Stimulated activated CD8-positive, alpha-beta memory T cell treated with anti-CD3 and anti-CD28 coated beads, Interleukin-7, amount 100 ng/mL, for 1 hour (primary cell): Measurements from ENCODE around the gene PLD3.
A peak's percentile ranks its signal among the peaks of the same experiment; 100 is the strongest.
"Not testable (repeated sequence)": the region's sequence is repeated elsewhere in the genome, so short reads cannot be mapped to it uniquely, and the experiment has no call there.

Source experiments
- DNase-seq, 2 donors: peaks; one replicate each; pipeline ENCODE4 v3.0.0-alpha.2; 2020; ENCODE audit warnings: low read depth in 2 of 2

The PLD3 gene

GRCh38 chr19:40389404-40390083 is 41.0 kb downstream of the PLD3 start:
- DNase-seq, result no peak

DNA sequence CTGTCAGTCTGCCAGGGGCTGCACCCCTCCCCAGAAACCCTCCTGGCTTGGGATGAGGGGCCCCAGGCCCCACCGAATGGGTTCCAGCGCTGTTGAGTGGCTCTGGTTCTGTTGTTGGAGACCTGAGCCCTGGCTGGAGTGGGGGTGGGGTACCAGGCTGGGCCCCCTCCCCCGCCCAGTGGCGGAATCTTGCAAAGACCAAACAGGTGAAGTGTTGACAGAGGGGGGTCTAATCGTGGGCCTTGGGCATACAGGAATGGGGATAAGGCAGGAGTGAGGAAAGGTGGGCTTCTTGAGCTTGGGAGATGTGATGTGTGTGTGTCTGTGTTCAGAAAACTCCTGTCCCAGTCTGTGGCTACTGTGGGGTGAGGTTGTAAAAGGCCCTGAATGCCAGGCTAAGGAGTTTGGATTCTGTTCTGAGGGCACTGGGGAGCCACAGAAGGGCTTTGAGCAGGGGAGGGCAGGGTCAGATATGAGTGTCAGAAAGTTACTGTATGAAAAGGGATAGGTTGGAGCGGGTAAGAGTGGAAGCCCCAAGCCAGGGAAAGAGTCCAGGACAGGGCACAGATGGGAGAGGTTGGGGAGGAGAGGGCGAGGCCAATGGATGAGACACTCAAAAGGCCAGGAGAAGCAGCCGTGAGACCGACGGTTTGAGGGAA is 41.7 kb downstream of the PLD3 start, which contains the start of gene HIPK4:
TSS of gene HIPK4 (minus strand) at position 98 of the 659 bp plus-strand sequence. CDS start 279 bp downstream, outside the sequence.
- DNase-seq, result no peak

DNA sequence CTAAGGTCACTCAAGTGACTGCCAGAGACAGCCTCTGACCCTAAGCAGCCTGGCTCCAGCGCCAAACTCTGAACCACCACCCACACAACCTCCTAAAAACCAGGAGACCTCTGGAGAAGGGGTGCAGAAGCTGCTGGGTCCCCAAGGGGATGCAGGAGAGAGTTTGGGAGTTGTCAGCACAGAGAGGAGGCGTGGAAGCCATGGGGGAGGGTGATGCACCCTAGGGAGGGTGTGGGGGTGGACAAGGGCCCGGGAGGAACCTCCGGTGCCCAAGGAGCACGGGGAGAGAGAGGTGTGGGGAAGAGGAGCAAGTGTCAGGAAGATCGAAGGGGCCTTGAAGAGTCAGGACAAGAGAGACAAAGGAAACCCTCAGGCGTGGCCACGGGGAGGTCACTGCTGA is 43.6 kb downstream of the PLD3 start:
- DNase-seq, result no peak

GRCh38 chr19:40392894-40393517 is 44.5 kb downstream of the PLD3 start:
- no peak for DNase-seq

DNA sequence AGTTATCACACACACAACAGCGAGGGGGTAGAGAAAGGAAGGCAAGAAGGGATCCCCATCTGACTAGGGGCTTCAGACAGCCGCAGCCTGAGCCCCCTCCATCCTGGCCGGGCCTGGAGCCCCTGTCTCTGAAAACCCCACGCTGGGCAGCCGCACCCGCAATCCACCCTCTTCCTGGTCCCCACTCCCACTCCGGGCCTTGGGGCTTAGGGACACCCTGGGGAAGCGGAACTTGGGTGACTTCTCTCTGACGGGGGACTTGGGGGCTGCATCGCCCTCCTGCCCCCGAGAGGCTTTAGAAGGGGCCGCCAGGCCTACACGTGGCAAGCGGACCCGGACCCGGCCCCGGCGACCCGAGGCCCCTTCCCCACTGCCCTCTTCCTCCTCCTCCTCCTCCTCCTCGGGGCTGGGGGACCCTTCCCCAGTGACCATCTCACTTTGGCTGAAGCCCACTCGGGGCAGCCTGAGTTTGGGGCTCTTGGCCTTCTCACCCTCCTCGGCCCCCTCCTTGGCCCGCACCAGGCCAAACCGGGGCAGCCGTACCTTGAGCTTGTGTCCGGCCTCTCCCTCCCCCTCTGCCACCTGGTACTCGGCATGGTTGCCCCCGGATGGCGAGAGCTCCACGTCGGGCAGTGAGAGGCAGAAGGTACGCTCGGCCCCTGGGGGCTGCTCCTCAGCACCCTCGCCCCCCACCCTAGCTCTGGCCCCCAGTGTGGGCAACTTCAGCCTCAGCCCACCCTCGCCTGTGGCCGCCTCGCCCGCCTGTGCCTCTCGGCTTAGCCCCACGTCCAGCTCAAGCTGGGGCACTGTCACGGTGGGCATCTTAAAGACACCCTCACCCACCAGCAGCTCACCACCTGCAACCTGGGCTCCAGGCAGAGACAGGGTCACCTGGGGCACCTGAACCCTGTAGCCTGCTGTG is 45.7 kb downstream of the PLD3 start:
- no peak for DNase-seq

DNA sequence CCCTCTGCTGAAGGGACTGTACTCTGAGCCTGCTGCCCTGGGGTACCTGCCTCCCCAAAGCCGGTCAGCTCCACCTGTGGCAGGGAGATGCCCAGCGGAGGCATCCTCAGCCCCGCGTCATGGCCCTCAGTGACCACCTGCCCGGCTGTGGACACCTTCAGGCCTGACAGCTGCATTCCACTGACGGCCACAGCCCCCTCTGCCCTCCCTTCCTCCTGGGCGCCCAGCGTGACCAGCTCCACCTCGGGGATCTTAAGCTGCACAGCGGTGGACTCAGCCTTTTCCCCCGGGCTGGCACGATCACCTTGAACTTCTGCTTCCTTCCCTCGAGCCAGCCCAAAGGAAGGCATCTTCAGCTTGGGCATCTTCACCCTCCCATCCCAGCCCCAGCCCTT is 46.3 kb downstream of the PLD3 start:
- no peak for DNase-seq

GRCh38 chr19:40395956-40396355 is 47.5 kb downstream of the PLD3 start:
- no peak for DNase-seq

- no peak for DNase-seq
These were observed 48.5 kb downstream of the PLD3 start for GRCh38 chr19:40396886-40397567.

GRCh38 chr19:40397568-40397906 is 49.0 kb downstream of the PLD3 start:
- no peak for DNase-seq

GRCh38 chr19:40398417-40399131 is 50.1 kb downstream of the PLD3 start:
- peak in 1 of 2 donors; percentile 35 for DNase-seq

- no peak for DNase-seq
These were observed 52.1 kb downstream of the PLD3 start for GRCh38 chr19:40400559-40400958.

GRCh38 chr19:40403262-40403984 is 54.9 kb downstream of the PLD3 start:
- peak; percentile 55 to 56 for DNase-seq

- DNase-seq, result no peak
These were observed 59.5 kb downstream of the PLD3 start for GRCh38 chr19:40407714-40408597.

DNA sequence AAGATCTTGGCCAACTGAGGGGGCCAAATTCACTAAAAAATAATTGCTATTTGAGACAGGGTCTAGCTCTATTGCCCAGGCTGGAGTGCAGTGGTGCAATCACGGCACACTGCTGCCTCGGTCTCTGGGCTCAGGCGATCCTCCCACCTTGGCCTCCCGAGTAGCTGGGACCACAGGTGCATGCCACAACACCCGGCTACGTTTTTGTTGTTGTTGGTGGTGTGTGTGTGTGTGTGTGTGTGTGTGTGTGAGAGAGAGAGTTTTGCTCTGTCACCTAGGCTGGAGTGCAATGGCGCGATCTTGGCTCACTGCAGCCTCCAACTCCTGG is 60.1 kb downstream of the PLD3 start:
- not testable (repeated sequence) for DNase-seq

- no peak for DNase-seq
These were observed 61.5 kb downstream of the PLD3 start for GRCh38 chr19:40410030-40410389.

DNA sequence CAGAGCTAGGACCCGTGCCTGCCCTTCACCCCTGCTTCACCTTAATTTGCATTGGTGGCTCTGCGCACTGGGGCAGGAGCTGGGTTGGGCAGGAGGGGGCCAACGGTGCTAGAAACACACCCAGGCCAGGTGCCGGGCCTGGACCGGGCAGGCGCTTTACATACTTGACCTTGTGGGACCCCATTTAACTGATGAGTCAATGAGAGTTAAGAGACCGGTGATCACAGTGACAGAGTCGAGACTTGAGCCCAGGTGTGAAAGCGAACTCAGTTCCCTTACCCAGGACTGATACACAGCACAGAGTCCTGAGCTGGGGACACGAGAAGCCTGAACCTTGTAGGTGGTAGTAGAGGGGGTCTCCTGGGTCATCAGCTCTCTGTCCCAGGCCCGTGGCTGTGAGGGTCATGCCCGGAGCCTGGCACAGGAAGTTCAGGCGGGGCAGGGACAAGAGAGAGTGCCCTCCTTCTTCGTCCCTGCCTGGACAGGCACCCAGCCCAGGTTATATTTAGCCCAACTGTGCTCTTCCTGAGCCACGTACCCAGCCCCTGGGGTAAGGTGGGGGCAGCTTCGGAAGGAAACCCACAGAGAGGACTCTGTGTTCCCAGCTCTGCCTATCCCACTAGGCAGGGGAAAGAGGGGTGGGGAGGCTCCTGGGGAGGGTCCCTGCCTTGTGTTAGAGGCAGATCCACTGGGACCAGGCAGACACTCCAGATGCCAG is 62.8 kb downstream of the PLD3 start:
- no peak for DNase-seq

- no peak for DNase-seq
These were observed 63.5 kb downstream of the PLD3 start for GRCh38 chr19:40411958-40412499.

GRCh38 chr19:40412866-40413265 is 64.4 kb downstream of the PLD3 start:
- DNase-seq, result no peak
